Erythroblast (primary cell): Measurements from ENCODE around the gene CHST9.

Experiments
- GATA1 ChIP-seq: IDR thresholded peaks from 2 replicates; pipeline ENCODE4 v1.6.1; 2011; ENCODE audit warnings: low read depth, mild to moderate bottlenecking, control low read depth, low read length, moderate library complexity
- POLR2A ChIP-seq: IDR thresholded peaks from 2 replicates; pipeline ENCODE4 v1.6.1; 2011; ENCODE audit warnings: mild to moderate bottlenecking, low read length

- TF ChIP-seq POLR2A, result no peak
- no peak for TF ChIP-seq GATA1
These were observed 296.8 kb downstream of the CHST9 start for GRCh38 chr18:26888259-26888658.
